T-cell (primary cell): ENCODE results near the gene VSIR. TPM values are rescaled to one million over a fixed set of nuclear protein-coding genes. Genes with fewer than 3 reads are reported as not detected.

Source experiments
- ATAC-seq, 4 experiments: fragments of 200-7000 bp in 3 of 4; fragments of 150-1000 bp in 1 of 4; cut with Tn5 transposase; replicated peaks in 1 of 4; 1 replicate in 3 of 4; 2 replicates in 1 of 4; pipeline ENCODE4 v1.10.0; 2021; ENCODE audit warnings: moderate library complexity in 3 of 4, mild to moderate bottlenecking in 2 of 4, moderate number of reproducible peaks in 1 of 4
- CTCF ChIA-PET, 2 donors: fragments of 300-600 bp; sonication (Branson Sonifier 250); formaldehyde crosslinking; loops; one replicate each; lab custom pipeline; 2022; ENCODE audit warnings: antibody characterized with exemption in 2 of 2; lab: Charles Lee
- POLR2A ChIA-PET, 2 donors: fragments of 300-600 bp; sonication (Branson Sonifier 250); formaldehyde crosslinking; loops; one replicate each; lab custom pipeline; 2022; ENCODE audit warnings: antibody characterized with exemption in 2 of 2; lab: Charles Lee
- DNase-seq, 35 experiments: peaks; one replicate each; pipeline versions ENCODE4 v3.0.0 to v3.0.0-alpha.2; 2013 to 2023
- H3K27ac ChIP-seq: one replicate; pipeline ENCODE4 v1.5.1; 2013; ENCODE audit warnings: low read length
- H3K27me3 ChIP-seq, 2 experiments: replicated peaks in 1 of 2; 1 replicate in 1 of 2; 2 replicates in 1 of 2; pipeline versions ENCODE4 v1.6.1 to v1.7.0; 2013; ENCODE audit warnings: low read length in 1 of 2, mixed read lengths in 1 of 2; ENCODE audit not compliant: control insufficient read depth in 2 of 2, insufficient read depth in 2 of 2; ENCODE audit errors: extremely low read depth in 1 of 2
- H3K36me3 ChIP-seq, 2 donors: 1 replicate in 1 of 2; 2 replicates in 1 of 2; pipeline versions ENCODE4 v1.6.1 to v1.7.0; 2013; ENCODE audit warnings: low read length in 1 of 2; ENCODE audit not compliant: control insufficient read depth in 2 of 2, insufficient read depth in 1 of 2; ENCODE audit errors: extremely low read depth in 1 of 2
- H3K4me1 ChIP-seq, 2 experiments: 1 replicate in 1 of 2; 2 replicates in 1 of 2; pipeline versions ENCODE4 v1.6.1 to v1.7.0; 2013; ENCODE audit warnings: low read length in 2 of 2, mixed read lengths in 1 of 2; ENCODE audit not compliant: insufficient read depth in 2 of 2, control insufficient read depth in 1 of 2; ENCODE audit errors: extremely low read depth in 1 of 2
- H3K4me3 ChIP-seq, 2 donors: 1 replicate in 1 of 2; 2 replicates in 1 of 2; pipeline versions ENCODE4 v1.5.1 to v1.7.0; 2013; ENCODE audit warnings: mild to moderate bottlenecking in 2 of 2, low read length in 1 of 2, moderate library complexity in 1 of 2; ENCODE audit not compliant: control insufficient read depth in 1 of 2; ENCODE audit errors: extremely low read depth in 1 of 2
- H3K9me3 ChIP-seq: 2 replicates; pipeline ENCODE4 v1.7.0; 2013
- H3K27ac Mint-ChIP-seq, 2 donors: one replicate each; pipeline ENCODE4 v1.8.0; 2020 to 2021; ENCODE audit warnings: mild to moderate bottlenecking in 2 of 2, mixed read lengths in 2 of 2
- H3K27me3 Mint-ChIP-seq, 2 donors: one replicate each; pipeline ENCODE4 v1.8.0; 2021 to 2022; ENCODE audit warnings: mixed read lengths in 2 of 2
- H3K36me3 Mint-ChIP-seq: one replicate; pipeline ENCODE4 v1.8.0; 2021; ENCODE audit warnings: mixed read lengths
- H3K4me1 Mint-ChIP-seq, 3 donors: one replicate each; pipeline ENCODE4 v1.8.0; 2020 to 2022; ENCODE audit warnings: mixed read lengths in 3 of 3, mild to moderate bottlenecking in 1 of 3
- H3K4me3 Mint-ChIP-seq, 3 donors: one replicate each; pipeline ENCODE4 v1.8.0; 2020 to 2022; ENCODE audit warnings: mild to moderate bottlenecking in 3 of 3, mixed read lengths in 3 of 3, moderate library complexity in 3 of 3
- H3K9me3 Mint-ChIP-seq, 3 donors: one replicate each; pipeline ENCODE4 v1.8.0; 2020 to 2022; ENCODE audit warnings: mixed read lengths in 3 of 3
- WGBS: methylation state at CpG from one replicate; pipeline ENCODE4 v1.1.5; 2013; ENCODE audit warnings: missing lambda C conversion rate; ENCODE audit not compliant: insufficient coverage; 5-methylcytosine and 5-hydroxymethylcytosine counted together
- total RNA-seq, 35 experiments: library from RNA in 6 of 35; stranded (reverse) in 6 of 35; fragments of 120-200 nt in 1 of 35; gene quantifications; one replicate each; pipeline versions ENCODE4 v1.2.1 to v1.2.4 and lab custom pipeline; 2013 to 2026

Gene VSIR
- total RNA-seq, 5 donors from 2014 or later (not counting 1 experiment from before 2014, with no cell fraction given): 81.4 to 134 (median 98.3) TPM

DNA sequence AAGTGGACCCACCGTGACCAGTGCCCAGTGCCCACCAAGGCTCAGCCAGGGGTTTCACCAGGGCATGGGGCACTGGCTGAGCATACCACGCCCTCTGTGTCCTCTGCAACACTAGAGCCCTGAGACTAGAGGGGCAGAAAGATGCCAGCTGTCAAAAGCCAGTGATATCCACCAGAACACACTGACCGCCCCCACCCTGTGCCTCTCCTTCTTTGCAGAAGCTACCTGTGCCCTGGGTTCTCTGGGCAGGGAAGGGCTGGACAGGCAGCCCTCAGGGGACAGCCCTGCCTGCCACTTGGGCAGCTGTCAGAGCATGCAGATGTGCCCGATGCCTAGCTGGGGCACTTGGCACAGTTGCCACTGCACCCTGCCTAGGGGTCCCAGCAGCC lies 494 bp downstream of the VSIR start:
- Mint-ChIP-seq H3K9me3 (no peaks in the 10 kb centered on the region), H3K27me3 (no peaks in the 10 kb centered on the region), H3K4me1 (peaks cover 73 to 82% (median 76%) of the 10 kb centered on the region in 3 donors), H3K27ac (peak overlapping the region; percentile 97 to 98), H3K4me3 (peak overlapping the region; percentile 90 to 97 (median 93)), H3K36me3 (peaks cover 11% of the 10 kb centered on the region)
- Histone ChIP-seq H3K36me3 (peaks cover 0 to 14% of the 10 kb centered on the region in 2 donors), H3K27me3 (peaks cover 0 to 3% of the 10 kb centered on the region in 2 experiments), H3K27ac (peak overlapping the region; percentile 82), H3K4me3 (peak overlapping the region; percentile 89 to 97), H3K9me3 (no peaks in the 10 kb centered on the region), H3K4me1 (peaks cover 41 to 81% of the 10 kb centered on the region in 2 experiments)
- CTCF ChIA-PET: interaction anchor here (0.6 to 2.0 kb wide), 14 partner anchors 8 to 852 kb away, joined by 3 to 10 read pairs (median 3); partner anchors contain the start of gene C10orf105 (in 1 of the 2)
- POLR2A ChIA-PET: interaction anchor here (0.5 to 1.4 kb wide), 5 partner anchors 15 to 1853 kb away, joined by 3 to 7 read pairs (median 4); no protein-coding TSS in a partner anchor
- WGBS: 18% methylated on average over 3 of the region's 4 CpGs
- ATAC-seq (peak in 3 of 4 experiments; percentile 1 to 15 (median 13)), DNase-seq (peak in 1 of 35 experiments; percentile 19)

DNA sequence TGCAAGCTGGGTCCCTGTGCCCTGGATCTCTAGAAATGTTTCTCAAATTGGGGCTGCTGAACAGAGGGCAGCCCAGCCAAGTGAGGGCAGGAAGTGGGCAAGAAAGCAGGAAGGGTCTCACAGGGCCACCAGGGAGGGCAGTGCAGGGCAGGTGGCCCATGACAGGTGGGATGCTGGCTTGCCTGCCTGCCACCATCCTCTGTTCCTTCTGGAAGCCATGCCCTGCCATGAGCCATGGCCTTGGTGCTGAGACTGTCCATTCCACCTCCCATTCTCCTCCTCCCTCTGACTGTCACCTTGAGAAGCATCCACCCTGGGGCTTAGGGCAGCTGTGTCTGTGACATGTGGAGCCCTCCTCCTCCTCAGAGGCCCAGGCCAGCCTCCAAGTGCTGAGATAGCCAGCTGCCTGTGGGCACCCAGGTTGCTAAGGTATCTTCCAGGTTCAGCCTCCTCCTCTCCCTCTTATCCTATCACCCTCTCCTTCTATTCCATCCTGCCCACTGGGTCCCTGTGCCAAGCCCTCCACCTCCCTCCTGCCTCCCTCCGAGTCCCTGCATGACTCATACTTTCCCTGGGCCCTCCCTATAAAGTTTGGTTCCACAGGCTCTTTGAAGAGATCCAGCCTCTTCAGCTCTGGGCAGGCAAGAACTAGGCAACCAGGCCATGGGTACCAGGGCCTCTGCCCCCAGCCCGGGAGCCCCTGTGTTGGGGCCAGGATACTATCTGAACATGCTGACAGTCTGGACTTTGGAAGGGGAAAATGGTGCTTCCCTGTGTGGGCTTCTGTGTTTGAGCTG lies 1.3 kb downstream of the VSIR start:
- ChIA-PET CTCF (interaction anchor here (0.6 to 2.0 kb wide), 8 partner anchors 14 to 853 kb away, joined by 3 to 6 read pairs (median 3); no protein-coding TSS in a partner anchor), POLR2A (interaction anchor here (0.5 to 1.4 kb wide), 3 partner anchors 14 to 1854 kb away, joined by 4 to 7 read pairs (median 5); no protein-coding TSS in a partner anchor)
- H3K4me1 Mint-ChIP-seq: peaks cover 79 to 86% (median 83%) of the 10 kb centered on the region in 3 donors
- peak overlapping the region; percentile 97 to 98 for H3K27ac Mint-ChIP-seq
- Histone ChIP-seq H3K4me3 (peak overlapping the region; percentile 89 to 97), H3K4me1 (peaks cover 48 to 89% of the 10 kb centered on the region in 2 experiments), H3K36me3 (peaks cover 2 to 22% of the 10 kb centered on the region in 2 donors), H3K9me3 (no peaks in the 10 kb centered on the region), H3K27ac (peak overlapping the region; percentile 82), H3K27me3 (no peaks in the 10 kb centered on the region)
- H3K4me3 Mint-ChIP-seq: peak overlapping the region; percentile 90 to 97 (median 93)
- 14% methylated on average over 2 of the region's 2 CpGs for WGBS
- ATAC-seq (no peak), DNase-seq (no peak)
- H3K9me3 Mint-ChIP-seq: no peaks in the 10 kb centered on the region
- peaks cover 15% of the 10 kb centered on the region for H3K36me3 Mint-ChIP-seq
- H3K27me3 Mint-ChIP-seq: no peaks in the 10 kb centered on the region

DNA sequence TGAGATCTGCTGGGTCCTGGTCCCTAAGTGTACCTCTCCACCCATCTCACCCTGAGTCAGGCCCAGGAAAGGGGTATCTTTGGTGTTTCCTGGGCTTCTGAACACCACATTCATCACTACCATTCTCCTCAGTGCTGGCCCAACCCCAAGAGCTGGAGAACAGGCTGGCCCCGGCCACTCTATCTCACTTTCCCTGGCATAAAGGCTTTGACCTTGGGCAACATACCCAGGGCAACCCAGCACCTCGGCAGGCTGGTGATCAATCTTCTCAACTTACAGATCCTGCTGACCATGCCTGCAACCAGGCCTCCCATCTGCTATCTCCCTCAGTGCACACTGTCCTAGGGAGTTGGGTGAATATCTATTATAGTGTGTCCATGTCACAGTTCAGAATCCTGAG lies 2.1 kb downstream of the VSIR start:
- peak overlapping the region; percentile 90 to 97 (median 93) for H3K4me3 Mint-ChIP-seq
- POLR2A ChIA-PET: interaction anchor here in 1 of 2 donors (0.6 kb wide), 1 partner anchor 1325 kb away, joined by 6 read pairs; the partner anchor contains the start of gene P4HA1
- no CpG with 5 or more reads among the region's 2 CpGs for WGBS
- H3K27me3 ChIP-seq: no peaks in the 10 kb centered on the region
- H3K27ac Mint-ChIP-seq: peak overlapping the region; percentile 97 to 98
- H3K4me3 ChIP-seq: peak overlapping the region; percentile 89 to 97
- H3K4me1 Mint-ChIP-seq: peaks cover 80 to 86% (median 84%) of the 10 kb centered on the region in 3 donors
- no peaks in the 10 kb centered on the region for H3K27me3 Mint-ChIP-seq
- no peaks in the 10 kb centered on the region for H3K9me3 ChIP-seq
- no peaks in the 10 kb centered on the region for H3K9me3 Mint-ChIP-seq
- H3K36me3 Mint-ChIP-seq: peaks cover 22% of the 10 kb centered on the region
- H3K27ac ChIP-seq: peak overlapping the region; percentile 82
- ATAC-seq (no peak), DNase-seq (no peak)
- H3K36me3 ChIP-seq: peaks cover 5 to 30% of the 10 kb centered on the region in 2 donors
- H3K4me1 ChIP-seq: peaks cover 46 to 90% of the 10 kb centered on the region in 2 experiments
- CTCF ChIA-PET: no interaction called here

DNA sequence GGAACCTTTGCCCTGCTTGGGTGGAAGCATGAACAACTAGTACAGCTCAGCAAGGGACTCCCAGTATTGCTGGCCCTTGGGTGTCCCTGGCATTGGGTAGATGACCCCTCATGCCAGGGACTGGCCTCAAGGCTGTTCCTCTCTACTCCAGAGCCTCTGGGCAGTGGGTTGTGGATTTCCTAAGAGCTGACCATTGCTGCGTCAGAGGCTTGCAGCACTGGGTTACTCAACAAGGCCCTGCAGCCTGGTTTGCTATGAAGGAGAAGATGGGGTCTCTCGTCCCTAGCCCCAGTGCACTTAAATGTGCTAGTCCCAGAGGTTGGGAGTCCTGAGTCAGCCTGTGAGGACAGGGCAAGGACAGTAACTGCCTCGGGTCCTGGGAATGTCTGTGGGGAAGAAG lies 2.5 kb downstream of the VSIR start:
- Histone ChIP-seq H3K27me3 (no peaks in the 10 kb centered on the region), H3K36me3 (peaks cover 5 to 34% of the 10 kb centered on the region in 2 donors), H3K4me3 (peak overlapping the region; percentile 89 to 97), H3K4me1 (peaks cover 48 to 90% of the 10 kb centered on the region in 2 experiments), H3K9me3 (no peaks in the 10 kb centered on the region), H3K27ac (peak overlapping the region; percentile 82)
- Mint-ChIP-seq H3K9me3 (no peaks in the 10 kb centered on the region), H3K4me1 (peaks cover 80 to 85% (median 82%) of the 10 kb centered on the region in 3 donors), H3K4me3 (peak overlapping the region; percentile 90 to 97 (median 93)), H3K27ac (peak overlapping the region; percentile 97 to 98), H3K27me3 (no peaks in the 10 kb centered on the region), H3K36me3 (peaks cover 22% of the 10 kb centered on the region)
- CTCF ChIA-PET: interaction anchor here in 1 of 2 donors (0.8 kb wide), 1 partner anchor 75 kb away, joined by 3 read pairs; no protein-coding TSS in a partner anchor
- POLR2A ChIA-PET: interaction anchor here in 1 of 2 donors (0.6 kb wide), 1 partner anchor 1326 kb away, joined by 6 read pairs; the partner anchor contains the start of gene P4HA1
- DNase-seq: no peak
- ATAC-seq: no peak
- WGBS: 74% methylated on average over 2 of the region's 3 CpGs

DNA sequence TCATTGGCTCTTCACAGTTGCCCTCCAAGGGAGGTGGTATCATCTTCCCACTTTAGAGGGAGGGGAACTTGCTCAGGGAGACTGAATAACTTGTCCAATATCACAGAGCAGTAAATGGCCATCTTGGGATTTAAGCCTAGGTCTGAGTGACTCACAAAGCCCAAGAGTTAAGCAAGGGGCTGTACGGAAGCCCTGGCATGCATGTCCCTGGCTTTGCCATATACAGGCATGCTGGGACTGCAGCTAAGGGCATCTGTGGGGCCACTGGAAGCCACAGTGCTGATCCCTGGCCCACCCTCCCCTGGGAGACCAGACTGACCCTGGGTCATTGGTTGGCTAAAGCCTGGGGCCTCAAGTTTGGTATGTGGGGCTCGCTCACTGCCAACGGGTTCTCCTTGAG lies 3.1 kb downstream of the VSIR start:
- Histone ChIP-seq H3K4me1 (peaks cover 48 to 90% of the 10 kb centered on the region in 2 experiments), H3K9me3 (no peaks in the 10 kb centered on the region), H3K27ac (peak overlapping the region; percentile 82), H3K27me3 (no peaks in the 10 kb centered on the region), H3K36me3 (peaks cover 5 to 40% of the 10 kb centered on the region in 2 donors), H3K4me3 (peak overlapping the region; percentile 89 to 97)
- H3K27ac Mint-ChIP-seq: peak overlapping the region; percentile 97 to 98
- 100% methylated on average over 1 of the region's 3 CpGs for WGBS
- DNase-seq (no peak), ATAC-seq (no peak)
- H3K4me3 Mint-ChIP-seq: peak overlapping the region; percentile 90 to 97 (median 93)
- H3K4me1 Mint-ChIP-seq: peaks cover 80 to 85% (median 82%) of the 10 kb centered on the region in 3 donors
- H3K27me3 Mint-ChIP-seq: no peaks in the 10 kb centered on the region
- POLR2A ChIA-PET: interaction anchor here in 1 of 2 donors (0.5 kb wide), 1 partner anchor 50 kb away, joined by 5 read pairs; no protein-coding TSS in a partner anchor
- H3K36me3 Mint-ChIP-seq: peaks cover 22% of the 10 kb centered on the region
- no peaks in the 10 kb centered on the region for H3K9me3 Mint-ChIP-seq
- CTCF ChIA-PET: interaction anchor here in 1 of 2 donors (0.8 to 2.0 kb wide), 3 partner anchors 22 to 75 kb away, joined by 3 to 9 read pairs (median 6); no protein-coding TSS in a partner anchor
